ENCODE measurements around the gene ENOX1. TPM values are rescaled to one million over a fixed set of nuclear protein-coding genes. Genes with fewer than 3 reads are reported as not detected.

The ENOX1 gene
- total RNA-seq, 1 experiment from 2014 or later, result 1.8 TPM

- H3K4me1 Mint-ChIP-seq (ENCODE audit: insufficient read depth, unreplicated experiment), result peaks cover 20% of the 10 kb centered on the region
- TF ChIP-seq, protein P1, sequence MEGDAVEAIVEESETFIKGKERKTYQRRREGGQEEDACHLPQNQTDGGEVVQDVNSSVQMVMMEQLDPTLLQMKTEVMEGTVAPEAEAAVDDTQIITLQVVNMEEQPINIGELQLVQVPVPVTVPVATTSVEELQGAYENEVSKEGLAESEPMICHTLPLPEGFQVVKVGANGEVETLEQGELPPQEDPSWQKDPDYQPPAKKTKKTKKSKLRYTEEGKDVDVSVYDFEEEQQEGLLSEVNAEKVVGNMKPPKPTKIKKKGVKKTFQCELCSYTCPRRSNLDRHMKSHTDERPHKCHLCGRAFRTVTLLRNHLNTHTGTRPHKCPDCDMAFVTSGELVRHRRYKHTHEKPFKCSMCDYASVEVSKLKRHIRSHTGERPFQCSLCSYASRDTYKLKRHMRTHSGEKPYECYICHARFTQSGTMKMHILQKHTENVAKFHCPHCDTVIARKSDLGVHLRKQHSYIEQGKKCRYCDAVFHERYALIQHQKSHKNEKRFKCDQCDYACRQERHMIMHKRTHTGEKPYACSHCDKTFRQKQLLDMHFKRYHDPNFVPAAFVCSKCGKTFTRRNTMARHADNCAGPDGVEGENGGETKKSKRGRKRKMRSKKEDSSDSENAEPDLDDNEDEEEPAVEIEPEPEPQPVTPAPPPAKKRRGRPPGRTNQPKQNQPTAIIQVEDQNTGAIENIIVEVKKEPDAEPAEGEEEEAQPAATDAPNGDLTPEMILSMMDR (IDR thresholded peaks at IDR 0.05; ENCODE audit: unreplicated experiment), result no peak
- no peak overlapping the region for H3K4me3 Mint-ChIP-seq (ENCODE audit: unreplicated experiment)
- intact Hi-C loops (cut with micrococcal nuclease), result no loop called here
- H3K36me3 Mint-ChIP-seq (ENCODE audit: insufficient read depth, unreplicated experiment), result no peaks in the 10 kb centered on the region
- DNase-seq (ENCODE audit: unreplicated experiment), result no peak
- H3K27ac Mint-ChIP-seq (ENCODE audit: low read depth, unreplicated experiment), result no peak overlapping the region
- POLR2A ChIA-PET, result no interaction called here
- no TSS peak for BruUV-seq (replicated peaks)
- H3K9me3 Mint-ChIP-seq (ENCODE audit: unreplicated experiment), result no peaks in the 10 kb centered on the region
- H3K27me3 Mint-ChIP-seq (ENCODE audit: insufficient read depth, unreplicated experiment), result no peaks in the 10 kb centered on the region
- CTCF ChIA-PET, result no interaction called here
Observed at GRCh38 chr13:43661161-43661830, 125.5 kb downstream of the ENOX1 start.

DNA sequence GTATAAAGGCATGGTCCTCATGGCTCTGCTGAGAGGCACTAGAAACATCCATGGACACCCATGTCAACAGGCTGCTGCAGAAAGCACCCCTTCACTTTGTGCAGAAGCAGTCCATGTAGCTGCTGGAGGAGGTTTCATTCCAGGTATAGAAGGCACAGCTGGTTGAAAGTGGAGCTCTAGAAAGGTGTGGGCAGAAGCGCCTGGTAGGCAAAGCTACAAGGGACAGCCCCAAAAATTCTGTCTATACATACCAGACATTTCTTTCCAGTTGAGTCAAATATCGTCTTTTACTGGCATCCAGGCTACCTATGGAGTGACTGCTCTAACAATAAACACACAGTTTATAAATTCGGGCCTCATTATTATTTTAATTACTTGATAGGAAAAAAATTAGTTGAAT is 129.3 kb downstream of the ENOX1 start:
- TF ChIP-seq, protein P1 (IDR thresholded peaks at IDR 0.05; ENCODE audit: unreplicated experiment), result no peak
- no peaks in the 10 kb centered on the region for H3K9me3 Mint-ChIP-seq (ENCODE audit: unreplicated experiment)
- H3K4me3 Mint-ChIP-seq (ENCODE audit: unreplicated experiment), result no peak overlapping the region

GRCh38 chr13:43653980-43654379 is 132.8 kb downstream of the ENOX1 start:
- Mint-ChIP-seq H3K4me1 (ENCODE audit: insufficient read depth, unreplicated experiment) (no peaks in the 10 kb centered on the region), H3K4me3 (ENCODE audit: unreplicated experiment) (no peak overlapping the region), H3K27ac (ENCODE audit: low read depth, unreplicated experiment) (no peak overlapping the region), H3K27me3 (ENCODE audit: insufficient read depth, unreplicated experiment) (no peaks in the 10 kb centered on the region), H3K36me3 (ENCODE audit: insufficient read depth, unreplicated experiment) (no peaks in the 10 kb centered on the region), H3K9me3 (ENCODE audit: unreplicated experiment) (no peaks in the 10 kb centered on the region)
- TF ChIP-seq, protein P1 (IDR thresholded peaks at IDR 0.05; ENCODE audit: unreplicated experiment), result no peak
- intact Hi-C loops (cut with micrococcal nuclease), result no loop called here
- DNase-seq (ENCODE audit: unreplicated experiment), result no peak
- no TSS peak for BruUV-seq (replicated peaks)
- ChIA-PET POLR2A (no interaction called here), CTCF (no interaction called here)

More for the DNA sequence above, 129.3 kb downstream of the ENOX1 start:
- Mint-ChIP-seq H3K4me1 (ENCODE audit: insufficient read depth, unreplicated experiment) (no peaks in the 10 kb centered on the region), H3K27me3 (ENCODE audit: insufficient read depth, unreplicated experiment) (no peaks in the 10 kb centered on the region), H3K36me3 (ENCODE audit: insufficient read depth, unreplicated experiment) (no peaks in the 10 kb centered on the region), H3K27ac (ENCODE audit: low read depth, unreplicated experiment) (no peak overlapping the region)
- ChIA-PET CTCF (interaction anchor here (0.5 kb wide), 2 partner anchors 285 to 1102 kb away, joined by 3 read pairs; no protein-coding TSS in a partner anchor), POLR2A (interaction anchor here (0.6 to 1.0 kb wide), 2 partner anchors 23 to 525 kb away, joined by 3 read pairs; no protein-coding TSS in a partner anchor)
- intact Hi-C loops (cut with micrococcal nuclease), result no loop called here
- no peak for DNase-seq (ENCODE audit: unreplicated experiment)
- no TSS peak for BruUV-seq (replicated peaks)

DNA sequence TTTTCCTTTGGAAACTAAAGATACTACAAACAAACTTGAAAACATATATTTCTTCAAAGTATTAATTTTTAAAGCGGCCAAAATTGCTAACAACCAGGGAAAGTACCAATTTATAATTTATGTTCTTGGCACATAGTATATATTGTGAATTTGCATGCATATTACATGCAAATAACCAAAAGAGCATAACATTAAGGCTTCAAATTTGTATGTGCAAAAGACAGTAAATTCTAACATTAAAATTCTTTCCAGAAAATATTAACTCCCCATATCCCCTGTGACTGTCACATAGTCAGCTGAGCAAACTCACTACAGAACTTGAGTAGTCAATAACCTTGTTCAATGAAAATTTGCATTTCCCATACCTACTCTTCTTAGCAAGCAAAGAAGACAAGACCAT is 133.4 kb downstream of the ENOX1 start:
- H3K36me3 Mint-ChIP-seq (ENCODE audit: insufficient read depth, unreplicated experiment), result no peaks in the 10 kb centered on the region
- H3K27ac Mint-ChIP-seq (ENCODE audit: low read depth, unreplicated experiment), result no peak overlapping the region
- BruUV-seq (replicated peaks), result no TSS peak
- DNase-seq (ENCODE audit: unreplicated experiment), result no peak
- TF ChIP-seq, protein P1 (IDR thresholded peaks at IDR 0.05; ENCODE audit: unreplicated experiment), result no peak
- intact Hi-C loops (cut with micrococcal nuclease), result no loop called here
- no peaks in the 10 kb centered on the region for H3K9me3 Mint-ChIP-seq (ENCODE audit: unreplicated experiment)
- ChIA-PET POLR2A (no interaction called here), CTCF (interaction anchor here (0.7 kb wide), 1 partner anchor 180 kb away, joined by 3 read pairs; no protein-coding TSS in a partner anchor)
- no peaks in the 10 kb centered on the region for H3K4me1 Mint-ChIP-seq (ENCODE audit: insufficient read depth, unreplicated experiment)
- no peak overlapping the region for H3K4me3 Mint-ChIP-seq (ENCODE audit: unreplicated experiment)
- H3K27me3 Mint-ChIP-seq (ENCODE audit: insufficient read depth, unreplicated experiment), result no peaks in the 10 kb centered on the region

Measured in MCF 10A (cell line).